Liver (tissue), 9 donors: Measurements from ENCODE around the gene HCN1. TPM values are rescaled to one million over a fixed set of nuclear protein-coding genes. Genes with fewer than 3 reads are reported as not detected.

Source experiments
- DNase-seq: peaks from one replicate; pipeline ENCODE4 v3.0.0-alpha.2; 2017; ENCODE audit warnings: low spot score
- H3K27ac ChIP-seq, 2 donors: one replicate each; pipeline ENCODE4 v1.7.0; 2013; ENCODE audit warnings: inconsistent platforms in 2 of 2, low read length in 2 of 2, control low read depth in 1 of 2, low read depth in 1 of 2, mild to moderate bottlenecking in 1 of 2
- H3K27me3 ChIP-seq, 4 donors: one replicate each; pipeline versions ENCODE4 v1.6.1 to v1.7.0; 2013; ENCODE audit warnings: low read length in 3 of 4, inconsistent platforms in 1 of 4, mild to moderate bottlenecking in 1 of 4, moderate library complexity in 1 of 4; ENCODE audit not compliant: control insufficient read depth in 4 of 4, insufficient read depth in 4 of 4
- H3K36me3 ChIP-seq, 4 donors: one replicate each; pipeline versions ENCODE4 v1.6.1 to v1.7.0; 2013; ENCODE audit warnings: low read length in 3 of 4, mild to moderate bottlenecking in 3 of 4, low read depth in 1 of 4, moderate library complexity in 1 of 4; ENCODE audit not compliant: control insufficient read depth in 4 of 4, insufficient read depth in 3 of 4
- H3K4me1 ChIP-seq, 4 donors: one replicate each; pipeline versions ENCODE4 v1.6.1 to v1.7.0; 2013; ENCODE audit warnings: low read length in 3 of 4, mild to moderate bottlenecking in 3 of 4, moderate library complexity in 1 of 4; ENCODE audit not compliant: control insufficient read depth in 4 of 4, insufficient read depth in 4 of 4
- H3K4me3 ChIP-seq, 3 donors: one replicate each; pipeline versions ENCODE4 v1.6.1 to v1.7.0; 2013; ENCODE audit warnings: low read length in 3 of 3, control low read depth in 1 of 3, low read depth in 1 of 3, mild to moderate bottlenecking in 1 of 3
- H3K9ac ChIP-seq, 2 donors: one replicate each; pipeline ENCODE4 v1.7.0; 2013; ENCODE audit warnings: low read length in 2 of 2, mild to moderate bottlenecking in 2 of 2, moderate library complexity in 2 of 2, control low read depth in 1 of 2, low read depth in 1 of 2
- H3K9me3 ChIP-seq, 4 donors: one replicate each; pipeline versions ENCODE4 v1.6.1 to v1.7.0; 2013; ENCODE audit warnings: low read length in 3 of 4; ENCODE audit not compliant: control insufficient read depth in 4 of 4
- EGR1 ChIP-seq, 2 donors: IDR thresholded peaks; 2 replicates each; pipeline ENCODE4 v1.6.1; 2016 to 2018; ENCODE audit warnings: antibody characterized with exemption in 2 of 2, low read depth in 2 of 2
- FOXA1 ChIP-seq: IDR thresholded peaks from 2 replicates; pipeline ENCODE4 v1.6.1; 2016; ENCODE audit warnings: antibody characterized with exemption
- FOXA2 ChIP-seq: IDR thresholded peaks from 2 replicates; pipeline ENCODE4 v1.6.1; 2016; ENCODE audit warnings: antibody characterized with exemption
- GABPA ChIP-seq, 2 donors: IDR thresholded peaks in 1 of 2; conservative IDR thresholded peaks in 1 of 2; 2 replicates each; pipeline ENCODE4 v1.6.1; 2016; ENCODE audit warnings: antibody characterized with exemption in 2 of 2, mild to moderate bottlenecking in 1 of 2, moderate library complexity in 1 of 2
- HNF4A ChIP-seq, 2 donors: conservative IDR thresholded peaks; 2 replicates each; pipeline ENCODE4 v1.6.1; 2016; ENCODE audit warnings: antibody characterized with exemption in 2 of 2, mild to moderate bottlenecking in 2 of 2
- HNF4G ChIP-seq: IDR thresholded peaks from 2 replicates; pipeline ENCODE4 v1.6.1; 2016; ENCODE audit warnings: antibody characterized with exemption
- JUND ChIP-seq, 2 donors: IDR thresholded peaks; 2 replicates each; pipeline ENCODE4 v1.6.1; 2016; ENCODE audit warnings: antibody characterized with exemption in 2 of 2
- MAX ChIP-seq: IDR thresholded peaks from 2 replicates; pipeline ENCODE4 v1.6.1; 2016; ENCODE audit warnings: antibody characterized with exemption
- NR2F2 ChIP-seq: IDR thresholded peaks from 2 replicates; pipeline ENCODE4 v1.6.1; 2016; ENCODE audit warnings: antibody characterized with exemption
- RAD21 ChIP-seq, 2 donors: IDR thresholded peaks; 2 replicates each; pipeline ENCODE4 v1.6.1; 2016; ENCODE audit warnings: antibody characterized with exemption in 2 of 2, mild to moderate bottlenecking in 2 of 2
- RXRA ChIP-seq, 2 donors: IDR thresholded peaks; 2 replicates each; pipeline ENCODE4 v1.6.1; 2017 to 2018; ENCODE audit warnings: antibody characterized with exemption in 2 of 2, mild to moderate bottlenecking in 1 of 2
- TAF1 ChIP-seq: conservative IDR thresholded peaks from 2 replicates; pipeline ENCODE4 v1.6.1; 2016; ENCODE audit warnings: antibody characterized with exemption, mild to moderate bottlenecking
- YY1 ChIP-seq: IDR thresholded peaks from 2 replicates; pipeline ENCODE4 v1.6.1; 2016; ENCODE audit warnings: antibody characterized with exemption, mild to moderate bottlenecking
- ZBTB33 ChIP-seq: IDR thresholded peaks from 2 replicates; pipeline ENCODE4 v1.6.1; 2016; ENCODE audit warnings: antibody characterized with exemption
- WGBS: extraction: QIAGEN DNeasy Blood & Tissue Kit; methylation state at CpG from one replicate; pipeline ENCODE4 v1.1.7; 2013; 5-methylcytosine and 5-hydroxymethylcytosine counted together
- polyA plus RNA-seq, 2 donors: library from polyadenylated mRNA; stranded (reverse) in 1 of 2; unstranded in 1 of 2; fragments of 200-250 nt in 1 of 2; fragments of >200 nt in 1 of 2; fragmentation: Nextera tagmentation in 1 of 2; extraction: Ambion mirVana in 1 of 2; gene quantifications; one replicate each; pipeline versions ENCODE4 v1.2.1 to v1.2.3, GENCODE V29; 2013 to 2015
- total RNA-seq, 2 donors: library from RNA; depleted of rRNA; stranded (reverse); fragments of >200 nt; gene quantifications; one replicate each; pipeline ENCODE4 v1.2.3, GENCODE V29; 2014
- donor health status: healthy.
- donor health status: healthy.
- donor health status: healthy.
- donor health status: healthy.
- donor health status: healthy.

The HCN1 gene
- total and polyA plus RNA-seq, 4 donors, result under 0.01 TPM; not detected in 3

GRCh38 chr5:45402804-45403455 lies 293.2 kb downstream of the HCN1 start:
- Histone ChIP-seq H3K36me3 (no peaks in the 10 kb centered on the region), H3K4me1 (no peaks in the 10 kb centered on the region), H3K4me3 (no peak overlapping the region), H3K27ac (no peak overlapping the region), H3K9ac (no peak overlapping the region), H3K9me3 (no peaks in the 10 kb centered on the region), H3K27me3 (no peaks in the 10 kb centered on the region)
- TF ChIP-seq TAF1 (no peak), FOXA1 (no peak), RAD21 (IDR thresholded peaks at IDR 0.05) (no peak), HNF4A (conservative IDR thresholded peaks at IDR 0.05) (no peak), JUND (IDR thresholded peaks at IDR 0.05) (no peak), ZBTB33 (no peak), NR2F2 (no peak), HNF4G (no peak), RXRA (IDR thresholded peaks at IDR 0.05) (no peak)
- 85% methylated on average over 1 of the region's 1 CpG for WGBS
- DNase-seq, result no peak

GRCh38 chr5:45399041-45399440 lies 297.1 kb downstream of the HCN1 start:
- TF ChIP-seq FOXA2 (no peak), RAD21 (IDR thresholded peaks at IDR 0.05) (no peak), MAX (no peak), HNF4G (no peak)
- 37% methylated on average over 1 of the region's 1 CpG for WGBS
- DNase-seq, result no peak
- no peak overlapping the region for H3K9ac ChIP-seq
- no peak overlapping the region for H3K4me3 ChIP-seq
- H3K27me3 ChIP-seq, result no peaks in the 10 kb centered on the region
- H3K27ac ChIP-seq, result no peak overlapping the region
- no peaks in the 10 kb centered on the region for H3K4me1 ChIP-seq
- H3K9me3 ChIP-seq, result no peaks in the 10 kb centered on the region
- no peaks in the 10 kb centered on the region for H3K36me3 ChIP-seq

- no peak for TF ChIP-seq MAX
- TF ChIP-seq EGR1 (IDR thresholded peaks at IDR 0.05; ENCODE audit: low read depth in 2 of 2), result no peak
- TF ChIP-seq FOXA1, result no peak
- TF ChIP-seq RAD21 (IDR thresholded peaks at IDR 0.05), result no peak
- peak in 1 of 2 donors; percentile 46 for TF ChIP-seq JUND (IDR thresholded peaks at IDR 0.05)
- TF ChIP-seq YY1, result no peak
- peak; percentile 47 for TF ChIP-seq NR2F2
- TF ChIP-seq FOXA2, result no peak
- TF ChIP-seq RXRA (IDR thresholded peaks at IDR 0.05), result no peak
- no peak for TF ChIP-seq HNF4A (conservative IDR thresholded peaks at IDR 0.05)
- TF ChIP-seq TAF1, result no peak
- TF ChIP-seq GABPA (IDR thresholded peaks at IDR 0.05 in 1 of 2, conservative IDR thresholded peaks at IDR 0.05 in 1 of 2), result no peak
- TF ChIP-seq ZBTB33, result no peak
- no peak for TF ChIP-seq HNF4G
These were observed 310.7 kb downstream of the HCN1 start for GRCh38 chr5:45385321-45386058.

More at GRCh38 chr5:45385321-45386058, 310.7 kb downstream of the HCN1 start:
- no peak overlapping the region for H3K4me3 ChIP-seq
- H3K9ac ChIP-seq, result no peak overlapping the region
- H3K9me3 ChIP-seq, result no peaks in the 10 kb centered on the region
- DNase-seq, result no peak
- WGBS, result 71% methylated on average over 6 of the region's 6 CpGs
- H3K4me1 ChIP-seq, result no peaks in the 10 kb centered on the region
- no peaks in the 10 kb centered on the region for H3K36me3 ChIP-seq
- H3K27ac ChIP-seq, result no peak overlapping the region
- no peaks in the 10 kb centered on the region for H3K27me3 ChIP-seq
